NK-92 (cell line): ENCODE data around the gene PLA2R1.

Experiments
- DNase-seq: peaks from one replicate; lab custom pipeline; 2025; ENCODE audit not compliant: unreplicated experiment; lab: John Stamatoyannopoulos, UW

The PLA2R1 gene

GRCh38 chr2:159938395-159938794, 124.0 kb downstream of the PLA2R1 start:
- no peak for DNase-seq

GRCh38 chr2:159936471-159936870, 125.9 kb downstream of the PLA2R1 start:
- DNase-seq = no peak

GRCh38 chr2:159933727-159934049, 128.7 kb downstream of the PLA2R1 start:
- DNase-seq = no peak

DNA sequence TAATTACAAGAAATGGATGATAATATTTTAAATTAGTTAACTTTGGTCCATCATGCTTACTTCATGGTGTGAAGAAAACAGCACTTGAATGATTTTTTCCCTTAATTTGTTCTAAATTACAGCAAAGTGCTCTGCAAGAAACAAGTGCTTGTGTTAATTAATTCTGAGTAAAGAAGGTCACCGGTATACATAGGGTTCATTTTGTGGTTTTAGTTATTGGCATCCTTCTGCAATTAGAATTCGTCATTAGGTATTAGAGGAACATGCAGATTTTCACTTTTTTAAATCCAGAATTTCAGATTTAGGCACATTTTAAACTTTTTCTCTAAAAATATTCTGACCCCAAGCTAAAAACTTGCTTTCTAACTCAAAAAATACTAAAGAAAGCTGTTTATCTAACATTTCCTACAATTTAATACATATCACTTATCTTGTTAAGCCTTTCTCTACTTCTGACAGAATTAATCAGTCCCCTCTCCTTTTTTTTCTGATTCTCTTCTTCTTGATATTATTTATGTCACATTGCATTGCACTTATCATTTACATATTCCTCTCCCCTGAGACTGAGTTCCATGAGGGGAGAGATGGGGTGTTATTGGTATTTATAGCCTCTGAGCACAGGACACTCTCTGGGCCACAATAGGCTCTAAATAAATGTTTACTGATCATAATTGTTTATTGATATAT, 129.2 kb downstream of the PLA2R1 start:
- DNase-seq = no peak

DNA sequence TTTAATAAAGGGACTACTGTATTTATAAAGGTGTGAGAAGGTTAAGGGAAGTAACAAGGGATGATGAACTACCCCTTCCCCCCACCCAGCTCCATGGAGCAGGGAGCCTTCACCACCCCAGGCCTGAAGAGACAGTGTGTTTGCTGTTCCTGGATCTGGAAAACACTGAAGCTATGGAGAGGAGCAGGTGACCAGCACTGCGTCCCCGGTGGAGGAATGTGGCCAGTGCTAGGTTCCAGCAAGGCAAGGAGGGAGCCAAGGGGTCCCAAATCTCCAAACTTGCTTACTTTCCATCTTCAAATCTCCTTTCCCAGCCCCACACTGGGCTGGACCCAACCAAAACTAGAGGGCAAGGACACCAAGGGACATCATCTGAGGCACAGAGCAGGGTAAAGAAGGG, 135.7 kb downstream of the PLA2R1 start:
- DNase-seq = no peak

GRCh38 chr2:159925975-159926374, 136.4 kb downstream of the PLA2R1 start:
- no peak for DNase-seq

DNA sequence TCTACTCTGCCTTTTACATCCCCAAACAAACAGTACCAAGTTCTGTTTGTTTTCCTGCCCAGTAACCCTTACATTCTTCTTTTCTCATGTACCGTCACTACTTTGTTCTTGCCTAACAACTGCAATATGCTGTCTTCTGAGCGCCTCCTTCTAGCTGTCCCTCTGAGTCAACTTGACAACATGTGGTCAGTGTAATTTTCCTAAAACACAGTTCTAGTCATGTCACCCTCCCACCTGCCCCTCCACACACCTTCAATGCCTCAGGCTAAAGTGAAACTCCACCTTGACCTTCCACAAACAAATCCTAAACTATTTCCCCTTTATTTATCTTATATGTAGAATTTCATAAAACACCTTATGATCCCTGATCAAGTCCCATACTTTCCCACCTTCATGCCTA, 139.9 kb downstream of the PLA2R1 start:
- no peak for DNase-seq

DNA sequence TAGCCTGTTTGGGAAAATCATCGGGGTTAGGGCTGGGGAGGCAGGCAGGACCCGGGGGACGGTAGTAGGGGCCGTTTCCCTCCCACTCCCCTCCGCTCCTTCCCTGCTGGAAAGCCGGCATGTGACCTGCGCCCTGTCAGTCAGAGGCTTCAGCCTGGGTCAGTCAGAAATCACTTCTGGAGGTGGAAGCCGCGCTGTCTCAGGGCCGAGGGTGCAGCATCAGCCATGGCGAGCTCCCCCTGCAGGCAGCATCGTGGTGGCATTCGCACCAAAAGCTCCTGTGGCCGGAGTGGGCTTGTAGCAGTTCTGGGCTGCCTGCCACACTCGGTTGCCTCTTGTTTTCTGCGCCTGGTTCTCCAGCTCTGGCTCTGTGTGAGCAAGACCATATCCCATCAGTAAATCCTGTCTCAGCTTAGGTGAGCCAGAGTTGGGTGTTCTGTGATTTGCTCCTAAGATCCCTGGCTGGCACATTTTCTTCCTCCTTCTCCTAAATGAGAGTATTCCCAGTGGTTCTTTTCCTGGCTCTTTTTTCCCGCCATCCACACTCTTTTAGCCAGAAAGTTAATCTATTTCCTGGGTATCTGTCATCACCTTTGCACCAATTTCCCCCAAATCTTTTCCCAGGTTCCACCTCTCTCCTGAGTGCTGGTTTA, 140.5 kb downstream of the PLA2R1 start:
- no peak for DNase-seq

GRCh38 chr2:159916511-159916910, 145.9 kb downstream of the PLA2R1 start:
- no peak for DNase-seq

DNA sequence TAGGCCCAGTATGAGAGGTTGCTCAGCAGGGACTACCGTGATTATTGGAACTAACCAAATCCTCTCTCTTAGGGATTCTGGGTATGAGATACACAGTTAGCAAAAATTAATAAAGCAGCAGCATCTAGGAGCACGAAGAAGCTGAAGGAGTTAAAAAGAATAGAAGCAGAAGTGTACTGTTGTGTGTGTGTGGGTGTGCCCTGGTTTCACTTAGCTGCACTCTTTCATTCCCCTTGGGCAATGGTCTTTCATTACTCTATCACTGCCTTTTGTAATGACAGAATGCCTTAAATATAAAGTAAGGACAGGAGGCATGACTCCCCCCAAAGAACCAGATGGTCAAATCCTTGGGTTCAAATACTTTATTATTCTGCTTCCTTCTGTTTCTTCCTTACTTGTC, 148.5 kb downstream of the PLA2R1 start:
- DNase-seq = no peak

- DNase-seq = no peak
Observed at GRCh38 chr2:159912580-159912979, 149.8 kb downstream of the PLA2R1 start.

- no peak for DNase-seq
Observed at GRCh38 chr2:159910951-159911350, 151.5 kb downstream of the PLA2R1 start.

- DNase-seq = no peak
Observed at GRCh38 chr2:159908623-159909022, 153.8 kb downstream of the PLA2R1 start.

DNA sequence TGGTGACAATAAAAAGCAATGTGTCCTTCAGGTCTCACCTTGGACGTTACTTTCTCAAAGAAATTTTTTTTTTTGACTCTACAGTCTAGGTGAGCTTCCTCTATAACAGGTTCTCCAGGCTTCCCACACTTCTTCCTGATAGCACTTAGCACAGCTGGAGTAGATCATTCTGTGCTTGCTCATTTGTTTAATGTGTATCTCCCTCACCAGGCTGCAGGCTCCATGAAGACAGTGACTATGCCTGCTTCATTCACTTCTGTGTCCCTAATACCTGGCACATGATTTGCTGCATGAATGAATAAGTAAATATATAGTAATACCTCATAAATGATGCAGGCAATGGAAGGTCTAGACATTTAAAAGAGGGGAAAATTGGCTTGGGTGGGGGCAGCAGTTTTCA, 154.5 kb downstream of the PLA2R1 start:
- no peak for DNase-seq

- no peak for DNase-seq
Observed at GRCh38 chr2:159905926-159906714, 156.3 kb downstream of the PLA2R1 start.

- no peak for DNase-seq
Observed at GRCh38 chr2:159904959-159905305, 157.5 kb downstream of the PLA2R1 start.

DNA sequence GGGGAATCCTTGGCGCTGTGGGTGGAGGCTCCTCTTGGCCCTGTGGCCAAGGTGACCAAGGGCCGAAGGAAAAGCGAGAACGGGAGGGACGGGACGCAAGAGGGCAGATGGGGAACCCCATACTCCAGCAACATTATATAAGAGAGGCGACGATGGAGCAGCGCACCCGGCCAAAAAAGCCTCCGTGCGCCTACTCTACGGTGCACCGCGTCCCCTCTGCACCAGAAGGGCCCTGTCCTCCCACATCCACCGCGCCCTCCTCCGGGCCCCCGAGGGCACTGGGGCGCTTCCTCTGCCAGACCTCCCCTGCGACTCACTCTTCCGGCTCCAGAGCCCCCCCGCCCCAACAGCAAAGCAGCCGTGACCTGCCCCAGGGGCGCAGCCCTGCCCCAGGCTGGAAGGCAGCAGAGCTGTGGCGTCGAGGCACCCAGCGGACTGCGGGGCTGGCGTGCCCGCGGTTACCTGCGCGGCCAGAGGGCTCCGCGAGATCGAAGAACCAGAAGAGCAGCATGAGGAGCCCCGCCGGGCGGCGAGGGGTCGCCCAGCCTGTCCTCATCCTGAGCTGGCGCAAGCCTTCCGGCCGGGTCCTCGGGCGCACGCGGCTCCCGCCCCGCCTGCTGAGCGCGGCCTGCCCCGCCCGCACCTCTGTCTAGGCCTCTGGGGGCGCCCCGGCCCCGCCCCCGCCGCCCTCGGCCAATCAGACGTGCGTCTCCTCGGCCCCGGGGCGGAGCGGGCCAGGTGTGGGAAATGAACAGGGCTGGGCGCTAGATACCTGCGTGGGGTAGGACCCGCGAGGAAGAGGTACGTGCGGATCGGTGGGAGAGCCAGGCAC, 158.1 kb downstream of the PLA2R1 start, which contains the start of gene LY75:
Gene LY75, minus strand, starts transcription at position 630 of the 832 bp plus-strand sequence.
- DNase-seq = no peak

- DNase-seq = no peak
Observed at GRCh38 chr2:159903443-159904126, 158.8 kb downstream of the PLA2R1 start.

- DNase-seq = no peak
Observed at GRCh38 chr2:159902722-159903121, 159.7 kb downstream of the PLA2R1 start.

GRCh38 chr2:159900343-159900742, 162.1 kb downstream of the PLA2R1 start:
- no peak for DNase-seq

DNA sequence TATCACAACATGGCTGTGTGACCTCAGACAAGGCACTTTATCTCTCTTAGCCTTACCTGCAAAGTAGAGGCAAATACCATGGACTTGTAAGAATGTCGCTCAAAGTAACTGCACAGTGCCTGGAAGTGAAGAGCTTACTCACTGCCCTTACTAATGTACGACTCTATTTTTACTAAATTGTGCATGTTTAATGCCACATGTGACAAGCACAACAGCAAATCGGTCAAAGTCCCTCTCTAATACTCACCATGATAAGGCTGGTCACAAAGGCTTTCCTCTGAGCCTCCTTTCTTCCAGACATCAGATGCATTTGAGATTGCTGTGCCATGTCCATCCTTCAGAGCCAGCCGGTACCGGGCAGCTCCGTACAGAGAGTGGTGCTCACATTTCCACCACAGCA, 164.0 kb downstream of the PLA2R1 start:
- DNase-seq = no peak
